Embryonic facial prominence (tissue), 1 donor: ENCODE data around the gene IL18RAP.

ENCODE experiments used
- DNase-seq: peaks from one replicate; pipeline ENCODE4 v3.0.0-alpha.2; 2016; ENCODE audit errors: extremely low spot score

IL18RAP gene

GRCh38 chr2:102422910-102423309 lies at the start of gene IL18RAP:
Gene IL18RAP (plus strand): TSS chr2:102423160. CDS start chr2:102423278, 118 bp downstream.
- DNase-seq = no peak

GRCh38 chr2:102376052-102376591 lies 46.8 kb upstream of the IL18RAP start:
- DNase-seq = no peak

- DNase-seq = no peak
Measured at GRCh38 chr2:102383722-102384121, 39.2 kb upstream of the IL18RAP start.

- no peak for DNase-seq
Measured at GRCh38 chr2:102385522-102385921, 37.4 kb upstream of the IL18RAP start.

- DNase-seq = no peak
Measured at GRCh38 chr2:102386004-102386403, 37.0 kb upstream of the IL18RAP start.

- DNase-seq = no peak
Measured at GRCh38 chr2:102386867-102387541, 36.0 kb upstream of the IL18RAP start.

- no peak for DNase-seq
Measured at GRCh38 chr2:102387763-102388546, 35.0 kb upstream of the IL18RAP start.

- DNase-seq = no peak
Measured at GRCh38 chr2:102391565-102391964, 31.4 kb upstream of the IL18RAP start.

- no peak for DNase-seq
Measured at GRCh38 chr2:102392096-102392495, 30.9 kb upstream of the IL18RAP start.

- no peak for DNase-seq
Measured at GRCh38 chr2:102392942-102393341, 30.0 kb upstream of the IL18RAP start.

- DNase-seq = no peak
Measured at GRCh38 chr2:102396012-102396411, 26.9 kb upstream of the IL18RAP start.

- DNase-seq = no peak
Measured at GRCh38 chr2:102397209-102397608, 25.8 kb upstream of the IL18RAP start.

GRCh38 chr2:102399499-102400141 lies 23.3 kb upstream of the IL18RAP start:
- DNase-seq = no peak

- DNase-seq = no peak
Measured at GRCh38 chr2:102401456-102401855, 21.5 kb upstream of the IL18RAP start.

- no peak for DNase-seq
Measured at GRCh38 chr2:102401865-102402264, 21.1 kb upstream of the IL18RAP start.

- no peak for DNase-seq
Measured at GRCh38 chr2:102410952-102411351, 12.0 kb upstream of the IL18RAP start.

GRCh38 chr2:102412199-102412598 lies 10.8 kb upstream of the IL18RAP start:
- no peak for DNase-seq

- DNase-seq = no peak
Measured at GRCh38 chr2:102417946-102418345, 5.0 kb upstream of the IL18RAP start.

- DNase-seq = no peak
Measured at GRCh38 chr2:102418421-102418961, 4.5 kb upstream of the IL18RAP start.

GRCh38 chr2:102420290-102420689 lies 2.7 kb upstream of the IL18RAP start:
- DNase-seq = no peak

GRCh38 chr2:102421890-102422759 lies 835 bp upstream of the IL18RAP start:
- DNase-seq = no peak
